Right hindlimb (tissue), 1 donor: ENCODE measurements around the gene S100P.
"Not testable (repeated sequence)": the region's sequence is repeated elsewhere in the genome, so short reads cannot be mapped to it uniquely, and the experiment has no call there.

ENCODE experiments used
- DNase-seq: peaks from one replicate; pipeline ENCODE4 v3.0.0-alpha.2; 2018

The S100P gene

GRCh38 chr4:6699903-6700302 is 6.2 kb downstream of the S100P start:
- DNase-seq: no peak

GRCh38 chr4:6701371-6701770 is 7.7 kb downstream of the S100P start:
- DNase-seq: no peak

- DNase-seq: no peak
Measured at GRCh38 chr4:6702761-6703160, 9.1 kb downstream of the S100P start.

- DNase-seq: no peak
Measured at GRCh38 chr4:6703786-6704185, 10.1 kb downstream of the S100P start.

GRCh38 chr4:6705646-6706045 is 12.0 kb downstream of the S100P start:
- DNase-seq: no peak

GRCh38 chr4:6706173-6706572 is 12.5 kb downstream of the S100P start:
- no peak for DNase-seq

- peak; percentile 97 for DNase-seq
Measured at GRCh38 chr4:6709230-6710114, 15.8 kb downstream of the S100P start, which contains the start of gene MRFAP1L1. Gene MRFAP1L1, minus strand, starts transcription at chr4:6709865. Its CDS starts 236 bp downstream, at chr4:6709629.

GRCh38 chr4:6710282-6710681 is 16.6 kb downstream of the S100P start:
- no peak for DNase-seq

GRCh38 chr4:6710996-6711395 is 17.3 kb downstream of the S100P start:
- no peak for DNase-seq

- no peak for DNase-seq
Measured at GRCh38 chr4:6714954-6715353, 21.3 kb downstream of the S100P start.

- DNase-seq: no peak
Measured at GRCh38 chr4:6715704-6716017, 22.0 kb downstream of the S100P start.

GRCh38 chr4:6716018-6716911 is 22.6 kb downstream of the S100P start, which contains the start of gene BLOC1S4:
Gene BLOC1S4, plus strand, starts transcription at chr4:6716174. Its CDS starts 36 bp downstream, at chr4:6716210.
- peak; percentile 92 for DNase-seq

- DNase-seq: no peak
Measured at GRCh38 chr4:6716958-6717655, 23.4 kb downstream of the S100P start.

- no peak for DNase-seq
Measured at GRCh38 chr4:6718932-6719610, 25.4 kb downstream of the S100P start.

GRCh38 chr4:6719611-6720179 is 26.0 kb downstream of the S100P start:
- no peak for DNase-seq

- peak; percentile 90 for DNase-seq
Measured at GRCh38 chr4:6720202-6720699, 26.6 kb downstream of the S100P start.

GRCh38 chr4:6721121-6721520 is 27.4 kb downstream of the S100P start:
- DNase-seq: no peak

- DNase-seq: no peak
Measured at GRCh38 chr4:6722891-6723290, 29.2 kb downstream of the S100P start.

GRCh38 chr4:6723851-6724250 is 30.2 kb downstream of the S100P start:
- no peak for DNase-seq

GRCh38 chr4:6724421-6725111 is 30.9 kb downstream of the S100P start:
- DNase-seq: no peak

- DNase-seq: not testable (repeated sequence)
Measured at GRCh38 chr4:6725427-6725961, 31.8 kb downstream of the S100P start.
